ENCODE measurements around the gene SH2D3A.
"Not testable (repeated sequence)": the region's sequence is repeated elsewhere in the genome, so short reads cannot be mapped to it uniquely, and the experiment has no call there.

Gene SH2D3A

DNA sequence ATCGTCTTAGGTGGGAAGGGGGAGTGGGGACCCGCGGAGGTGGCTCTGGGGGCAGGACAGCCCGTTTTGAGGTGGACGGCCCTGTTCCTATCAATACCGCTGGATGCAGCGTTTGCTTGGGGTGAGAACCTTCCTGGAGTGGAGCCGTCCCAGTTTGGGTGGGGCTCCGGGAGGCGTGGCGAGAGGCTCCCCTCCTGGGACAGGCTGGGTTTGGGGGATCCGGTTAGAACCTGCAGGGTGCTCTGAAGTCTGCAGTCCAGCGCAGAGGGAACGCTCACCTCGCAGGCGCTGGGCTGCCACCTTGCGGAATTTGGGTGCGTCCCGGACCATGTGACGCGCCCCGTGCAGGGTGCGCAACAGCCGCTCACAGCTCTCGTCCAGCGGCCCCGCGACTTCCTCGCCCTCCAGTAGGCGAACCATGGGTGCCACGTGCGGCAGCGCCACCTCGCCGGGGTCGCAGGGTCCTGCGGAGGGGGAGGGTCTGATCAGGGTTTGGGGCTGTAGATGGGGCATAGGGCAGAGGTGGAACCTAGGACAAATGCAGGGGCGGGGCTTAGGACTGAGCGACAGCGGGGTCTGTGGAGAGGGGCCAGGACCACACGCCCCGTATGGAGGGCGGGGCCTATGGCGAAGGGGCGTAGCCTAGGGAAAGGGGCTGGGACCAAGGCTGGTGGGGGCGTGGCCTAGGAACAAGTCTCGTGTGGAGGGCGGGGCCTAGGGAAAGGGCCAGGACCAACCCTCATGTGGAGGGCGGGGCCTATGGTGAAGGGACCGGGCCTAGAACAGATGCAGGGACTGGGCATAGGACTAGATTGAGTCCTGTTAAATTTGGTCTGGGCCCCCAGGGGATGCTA is 13.8 kb downstream of the SH2D3A start:
- H3K9me3 ChIP-seq (replicated peaks; ENCODE audit: low read length): no peaks in the 10 kb centered on the region
- H3K36me3 ChIP-seq (ENCODE audit: insufficient read depth, low read length): peaks cover 33% of the 10 kb centered on the region
- peaks cover 9% of the 10 kb centered on the region for H3K4me1 ChIP-seq (ENCODE audit: control insufficient read depth, insufficient read depth, low read length)
- H3K27me3 ChIP-seq (ENCODE audit: control insufficient read depth, insufficient read depth, low read length): no peaks in the 10 kb centered on the region
- peak overlapping the region; percentile 69 for H3K4me3 ChIP-seq (ENCODE audit: low read length)
- peak overlapping the region; percentile 89 for H3K4me2 ChIP-seq (ENCODE audit: low read length)
- H3K9ac ChIP-seq (ENCODE audit: low read depth, low read length): peak overlapping the region; percentile 2

DNA sequence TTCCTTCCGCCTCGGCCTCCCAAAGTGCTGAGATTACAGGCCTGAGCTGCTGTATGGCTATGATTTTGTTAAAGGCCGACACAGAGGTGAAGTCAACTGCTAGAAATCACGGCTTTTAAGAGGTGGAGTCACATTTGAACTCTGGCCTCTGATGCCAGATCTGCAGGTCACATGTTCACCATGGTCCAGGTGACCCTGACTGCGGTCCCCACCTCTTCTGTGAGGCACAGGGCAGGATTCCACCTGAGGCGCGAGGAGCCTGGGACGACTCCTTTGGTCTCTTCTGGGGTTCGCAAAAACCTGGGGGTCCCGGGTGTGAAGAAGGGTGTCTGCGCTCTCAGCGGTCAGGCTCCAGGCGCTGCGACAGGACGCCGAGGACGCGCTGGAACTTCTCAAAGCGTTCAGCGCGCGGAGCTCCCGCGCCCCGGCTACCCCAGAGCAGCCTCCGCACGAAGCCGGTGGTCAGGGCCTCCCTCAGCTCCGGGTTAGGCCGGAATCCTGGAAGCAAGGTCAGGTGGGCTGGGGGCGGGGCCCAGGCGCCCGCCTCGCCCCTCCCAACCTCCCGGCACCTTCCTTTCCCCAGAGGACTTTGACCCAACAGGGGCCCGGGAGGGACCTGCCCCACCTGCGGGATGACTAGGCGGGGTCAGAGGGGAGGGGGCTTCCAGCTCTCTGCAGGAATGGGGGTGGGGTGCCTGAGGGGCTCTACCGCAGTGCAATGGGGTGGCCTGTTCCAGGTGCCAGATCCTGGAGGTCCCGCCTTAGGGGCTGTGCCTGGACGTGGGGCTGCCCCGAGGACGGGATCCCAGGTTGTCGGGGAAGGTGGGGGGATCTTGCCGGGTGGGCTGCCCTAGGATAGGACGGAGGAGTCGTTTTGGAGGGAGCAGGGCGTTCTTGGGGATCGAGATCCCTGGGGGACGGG is 14.7 kb downstream of the SH2D3A start:
- no peaks in the 10 kb centered on the region for H3K9me3 ChIP-seq (replicated peaks; ENCODE audit: low read length)
- H3K4me1 ChIP-seq (ENCODE audit: control insufficient read depth, insufficient read depth, low read length): peaks cover 9% of the 10 kb centered on the region
- H3K36me3 ChIP-seq (ENCODE audit: insufficient read depth, low read length): peaks cover 42% of the 10 kb centered on the region
- H3K4me2 ChIP-seq (ENCODE audit: low read length): peak overlapping the region; percentile 89
- H3K27me3 ChIP-seq (ENCODE audit: control insufficient read depth, insufficient read depth, low read length): no peaks in the 10 kb centered on the region
- peak overlapping the region; percentile 2 for H3K9ac ChIP-seq (ENCODE audit: low read depth, low read length)
- H3K4me3 ChIP-seq (ENCODE audit: low read length): peak overlapping the region; percentile 69

GRCh38 chr19:6751189-6751588 is 16.0 kb downstream of the SH2D3A start:
- H3K4me2 ChIP-seq (ENCODE audit: low read length): no peak overlapping the region
- H3K9me3 ChIP-seq (replicated peaks; ENCODE audit: low read length): no peaks in the 10 kb centered on the region
- no peaks in the 10 kb centered on the region for H3K27me3 ChIP-seq (ENCODE audit: control insufficient read depth, insufficient read depth, low read length)
- H3K9ac ChIP-seq (ENCODE audit: low read depth, low read length): no peak overlapping the region
- H3K36me3 ChIP-seq (ENCODE audit: insufficient read depth, low read length): peaks cover 55% of the 10 kb centered on the region
- peaks cover 9% of the 10 kb centered on the region for H3K4me1 ChIP-seq (ENCODE audit: control insufficient read depth, insufficient read depth, low read length)
- no peak overlapping the region for H3K4me3 ChIP-seq (ENCODE audit: low read length)

GRCh38 chr19:6750062-6750461 is 17.2 kb downstream of the SH2D3A start:
- no peaks in the 10 kb centered on the region for H3K27me3 ChIP-seq (ENCODE audit: control insufficient read depth, insufficient read depth, low read length)
- H3K4me1 ChIP-seq (ENCODE audit: control insufficient read depth, insufficient read depth, low read length): peaks cover 16% of the 10 kb centered on the region
- no peaks in the 10 kb centered on the region for H3K9me3 ChIP-seq (replicated peaks; ENCODE audit: low read length)
- H3K9ac ChIP-seq (ENCODE audit: low read depth, low read length): no peak overlapping the region
- H3K36me3 ChIP-seq (ENCODE audit: insufficient read depth, low read length): peaks cover 62% of the 10 kb centered on the region
- H3K4me2 ChIP-seq (ENCODE audit: low read length): no peak overlapping the region
- no peak overlapping the region for H3K4me3 ChIP-seq (ENCODE audit: low read length)

DNA sequence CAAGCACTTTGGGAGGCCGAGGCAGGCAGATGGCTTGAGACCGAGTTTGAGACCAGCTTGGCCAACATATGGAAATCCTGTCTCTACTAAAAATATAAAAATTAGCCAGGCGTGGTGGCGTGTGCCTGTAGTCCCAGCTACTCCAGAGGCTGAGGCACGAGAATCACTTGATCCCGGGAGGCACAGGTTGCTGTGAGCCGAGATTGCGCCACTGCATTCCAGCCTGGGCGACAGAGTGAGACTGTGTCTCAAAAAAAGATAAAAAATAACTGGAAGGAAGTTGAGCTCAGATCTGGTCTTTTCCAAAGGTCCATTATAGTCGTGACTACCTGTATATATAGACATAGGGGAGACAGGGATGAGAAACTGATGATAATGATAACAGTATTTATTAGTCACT is 18.7 kb downstream of the SH2D3A start:
- H3K4me2 ChIP-seq (ENCODE audit: low read length); H3K9me3 ChIP-seq (replicated peaks; ENCODE audit: low read length); H3K4me3 ChIP-seq (ENCODE audit: low read length); H3K27me3 ChIP-seq (ENCODE audit: control insufficient read depth, insufficient read depth, low read length); H3K9ac ChIP-seq (ENCODE audit: low read depth, low read length): not testable (repeated sequence)
- Histone ChIP-seq H3K4me1 (ENCODE audit: control insufficient read depth, insufficient read depth, low read length) (peaks cover 30% of the 10 kb centered on the region), H3K36me3 (ENCODE audit: insufficient read depth, low read length) (peaks cover 71% of the 10 kb centered on the region)

- Histone ChIP-seq H3K36me3 (ENCODE audit: insufficient read depth, low read length) (peaks cover 64% of the 10 kb centered on the region), H3K4me1 (ENCODE audit: control insufficient read depth, insufficient read depth, low read length) (peaks cover 29% of the 10 kb centered on the region), H3K9me3 (replicated peaks; ENCODE audit: low read length) (no peaks in the 10 kb centered on the region), H3K4me2 (ENCODE audit: low read length) (no peak overlapping the region), H3K4me3 (ENCODE audit: low read length) (no peak overlapping the region), H3K9ac (ENCODE audit: low read depth, low read length) (no peak overlapping the region), H3K27me3 (ENCODE audit: control insufficient read depth, insufficient read depth, low read length) (no peaks in the 10 kb centered on the region)
Observed at GRCh38 chr19:6745965-6746364, 21.3 kb downstream of the SH2D3A start.

DNA sequence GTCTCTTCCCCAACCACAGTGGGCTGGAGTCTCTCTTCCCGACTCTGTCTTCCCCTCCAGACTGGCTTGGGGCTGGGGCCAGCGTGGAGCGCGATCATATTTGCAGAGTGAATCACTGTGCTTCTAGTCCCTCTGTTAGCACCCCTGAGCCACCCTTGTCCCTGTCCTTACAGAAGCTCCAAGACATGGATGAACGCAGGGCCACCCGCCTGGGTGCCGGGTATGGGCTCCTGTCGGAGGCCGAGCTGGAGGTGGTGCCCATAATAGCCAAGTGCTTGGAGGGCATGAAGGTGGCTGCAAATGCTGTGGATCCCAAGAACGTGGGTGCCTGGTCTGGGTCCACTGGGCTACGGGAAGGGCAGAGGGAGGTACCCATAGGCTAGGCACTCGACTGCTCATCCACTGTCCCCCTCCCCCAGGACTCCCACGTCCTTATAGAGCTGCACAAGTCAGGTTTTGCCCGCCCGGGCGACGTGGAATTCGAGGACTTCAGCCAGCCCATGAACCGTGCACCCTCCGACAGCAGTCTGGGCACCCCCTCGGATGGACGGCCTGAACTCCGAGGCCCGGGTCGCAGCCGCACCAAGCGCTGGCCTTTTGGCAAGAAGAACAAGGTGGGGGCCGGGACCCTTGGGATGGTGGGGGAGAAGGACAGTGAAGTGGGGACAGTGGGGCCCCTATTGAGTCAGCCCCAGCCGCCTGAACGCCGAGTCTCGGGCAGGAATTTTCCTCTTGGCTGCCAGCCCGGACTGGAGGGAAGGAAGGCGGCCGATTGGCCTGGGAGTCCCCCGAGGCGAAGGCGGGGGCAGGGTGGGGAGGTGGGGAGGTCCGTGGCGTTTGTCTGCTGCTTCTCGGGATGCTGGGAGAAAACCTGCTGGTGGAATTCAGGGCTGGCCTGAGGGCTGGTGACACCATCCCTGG is 22.6 kb downstream of the SH2D3A start:
- no peaks in the 10 kb centered on the region for H3K27me3 ChIP-seq (ENCODE audit: control insufficient read depth, insufficient read depth, low read length)
- no peaks in the 10 kb centered on the region for H3K9me3 ChIP-seq (replicated peaks; ENCODE audit: low read length)
- peak overlapping the region; percentile 33 for H3K9ac ChIP-seq (ENCODE audit: low read depth, low read length)
- H3K4me3 ChIP-seq (ENCODE audit: low read length): peak overlapping the region; percentile 54
- H3K4me1 ChIP-seq (ENCODE audit: control insufficient read depth, insufficient read depth, low read length): peaks cover 29% of the 10 kb centered on the region
- peak overlapping the region; percentile 75 for H3K4me2 ChIP-seq (ENCODE audit: low read length)
- H3K36me3 ChIP-seq (ENCODE audit: insufficient read depth, low read length): peaks cover 56% of the 10 kb centered on the region

DNA sequence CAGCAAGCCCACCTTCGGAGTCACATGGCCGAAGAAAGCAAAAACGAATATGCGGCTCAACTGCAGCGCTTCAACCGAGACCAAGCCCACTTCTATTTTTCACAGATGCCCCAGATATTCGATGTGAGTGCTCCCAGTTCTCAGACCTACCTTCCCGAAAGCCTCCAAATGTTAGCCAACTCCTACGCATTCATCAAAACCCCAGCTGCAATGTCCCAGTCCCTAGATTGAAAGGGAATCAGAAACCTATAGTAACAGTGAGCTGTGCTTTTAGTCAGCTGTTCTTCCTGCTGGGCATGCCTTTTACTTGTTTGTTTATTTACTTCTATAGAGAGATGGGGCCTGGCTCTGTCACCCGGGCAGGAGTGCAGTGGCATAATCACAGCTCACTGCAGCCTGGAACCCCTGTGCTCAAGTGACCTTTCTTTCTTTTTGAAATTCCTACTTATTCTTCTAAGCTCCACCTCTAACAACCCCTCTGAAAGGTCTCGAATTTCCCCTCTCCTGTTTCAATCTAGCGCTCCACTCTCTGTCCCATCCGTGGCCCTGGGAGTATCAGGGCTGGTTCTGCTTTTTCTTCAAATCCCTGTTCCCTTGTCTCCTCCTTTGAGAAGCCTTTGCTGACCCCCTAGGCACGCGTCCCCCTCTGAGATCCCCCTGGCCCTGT is 23.4 kb downstream of the SH2D3A start:
- H3K4me2 ChIP-seq (ENCODE audit: low read length): peak overlapping the region; percentile 75
- H3K4me3 ChIP-seq (ENCODE audit: low read length): peak overlapping the region; percentile 54
- no peaks in the 10 kb centered on the region for H3K27me3 ChIP-seq (ENCODE audit: control insufficient read depth, insufficient read depth, low read length)
- H3K9me3 ChIP-seq (replicated peaks; ENCODE audit: low read length): no peaks in the 10 kb centered on the region
- H3K4me1 ChIP-seq (ENCODE audit: control insufficient read depth, insufficient read depth, low read length): peaks cover 34% of the 10 kb centered on the region
- H3K9ac ChIP-seq (ENCODE audit: low read depth, low read length): peak overlapping the region; percentile 33
- H3K36me3 ChIP-seq (ENCODE audit: insufficient read depth, low read length): peaks cover 49% of the 10 kb centered on the region

GRCh38 chr19:6743066-6743465 is 24.2 kb downstream of the SH2D3A start:
- H3K36me3 ChIP-seq (ENCODE audit: insufficient read depth, low read length): peaks cover 42% of the 10 kb centered on the region
- H3K4me1 ChIP-seq (ENCODE audit: control insufficient read depth, insufficient read depth, low read length): peaks cover 41% of the 10 kb centered on the region
- H3K4me2 ChIP-seq (ENCODE audit: low read length): no peak overlapping the region
- no peaks in the 10 kb centered on the region for H3K27me3 ChIP-seq (ENCODE audit: control insufficient read depth, insufficient read depth, low read length)
- no peaks in the 10 kb centered on the region for H3K9me3 ChIP-seq (replicated peaks; ENCODE audit: low read length)
- no peak overlapping the region for H3K9ac ChIP-seq (ENCODE audit: low read depth, low read length)
- H3K4me3 ChIP-seq (ENCODE audit: low read length): no peak overlapping the region

- Histone ChIP-seq H3K27me3 (ENCODE audit: control insufficient read depth, insufficient read depth, low read length) (no peaks in the 10 kb centered on the region), H3K9ac (ENCODE audit: low read depth, low read length) (peak overlapping the region; percentile 85), H3K4me3 (ENCODE audit: low read length) (peak overlapping the region; percentile 88), H3K36me3 (ENCODE audit: insufficient read depth, low read length) (peaks cover 20% of the 10 kb centered on the region), H3K4me1 (ENCODE audit: control insufficient read depth, insufficient read depth, low read length) (peaks cover 50% of the 10 kb centered on the region), H3K9me3 (replicated peaks; ENCODE audit: low read length) (no peaks in the 10 kb centered on the region), H3K4me2 (ENCODE audit: low read length) (peak overlapping the region; percentile 89)
Observed at GRCh38 chr19:6740589-6741343, 26.5 kb downstream of the SH2D3A start.

Measured in skeletal muscle satellite cell (primary cell).